NCI-H524 treated with DMSO at 0.1 percent for 48 hours (cell line): ENCODE results near the gene PCDH1.

Source experiments
- DNase-seq: peaks from one replicate; lab custom pipeline; 2025; lab: John Stamatoyannopoulos, UW

The PCDH1 gene

DNA sequence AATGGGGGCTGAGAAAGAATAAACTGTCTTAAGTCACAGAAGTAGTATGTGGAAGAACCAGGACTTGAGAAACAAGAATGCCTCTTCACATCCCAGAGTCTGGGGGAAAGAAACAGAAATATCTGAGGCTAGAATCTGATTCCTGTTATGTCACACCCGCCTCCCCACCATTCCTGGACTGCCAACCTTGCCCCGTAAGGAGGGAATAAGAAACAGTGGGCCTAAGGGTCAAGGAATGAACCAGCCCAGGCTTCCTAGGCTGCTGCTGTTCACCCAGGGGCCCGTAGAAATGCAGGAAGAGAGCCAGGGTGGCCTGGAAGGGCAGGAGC lies 4.3 kb downstream of the PCDH1 start:
- DNase-seq = no peak

DNA sequence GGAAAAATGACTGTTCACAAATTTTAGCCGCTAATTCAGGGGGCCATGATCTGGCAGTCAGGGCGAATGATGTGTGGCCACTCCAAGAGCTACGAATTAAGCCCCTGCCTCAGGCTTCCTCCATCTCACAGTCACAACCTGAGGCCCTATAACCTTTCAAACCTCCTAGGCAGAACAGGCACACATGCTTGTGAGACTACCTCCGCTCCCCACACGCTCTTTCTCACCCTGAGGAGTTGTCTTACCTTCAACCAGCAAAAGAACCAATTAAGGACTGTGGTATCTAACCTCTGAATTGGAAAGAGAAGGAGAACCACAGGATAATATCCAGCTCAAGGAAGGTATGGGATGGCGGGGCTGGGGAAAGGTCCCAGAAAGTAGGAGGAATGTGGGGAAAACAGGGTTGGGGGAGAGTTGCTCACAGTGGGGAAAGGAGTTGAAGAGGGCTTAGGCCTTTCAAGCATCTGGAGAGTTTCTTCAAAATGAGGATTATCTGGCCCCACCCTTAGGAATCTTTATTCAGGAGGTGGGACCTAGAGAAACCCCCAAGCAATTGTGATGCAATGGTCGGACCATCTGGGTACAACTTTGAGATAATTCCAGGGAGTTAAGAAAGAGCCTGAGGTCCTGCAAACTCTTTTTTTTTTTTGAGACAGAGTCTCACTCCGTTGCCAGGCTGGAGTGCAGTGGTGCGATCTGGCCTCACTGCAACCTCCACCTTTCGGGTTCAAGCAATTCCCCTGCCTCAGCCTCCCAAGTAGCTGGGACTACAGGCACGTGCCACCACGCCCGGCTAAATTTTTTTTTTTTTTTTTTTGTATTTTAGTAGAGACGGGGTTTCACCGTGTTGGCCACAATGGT lies 5.5 kb downstream of the PCDH1 start:
- DNase-seq = peak; percentile 45

DNA sequence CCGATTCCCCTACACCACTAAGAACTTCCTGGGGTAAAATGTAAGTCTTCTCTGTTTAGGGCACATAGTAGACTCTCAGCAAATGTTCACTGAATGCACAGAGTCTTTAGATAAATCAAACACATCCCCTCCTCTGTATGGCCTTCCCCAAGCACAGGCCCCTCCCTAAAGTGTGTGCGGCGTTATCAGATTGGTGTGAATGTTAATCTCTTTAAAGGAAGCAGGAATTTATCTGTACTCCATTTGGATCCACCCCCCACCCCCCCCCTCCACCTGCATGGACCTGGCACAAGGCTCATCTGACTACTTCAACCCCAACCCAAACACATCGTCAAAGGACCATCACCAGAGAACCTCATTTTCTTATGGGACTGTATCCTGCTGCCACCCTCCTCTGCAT lies 6.3 kb downstream of the PCDH1 start:
- no peak for DNase-seq

DNA sequence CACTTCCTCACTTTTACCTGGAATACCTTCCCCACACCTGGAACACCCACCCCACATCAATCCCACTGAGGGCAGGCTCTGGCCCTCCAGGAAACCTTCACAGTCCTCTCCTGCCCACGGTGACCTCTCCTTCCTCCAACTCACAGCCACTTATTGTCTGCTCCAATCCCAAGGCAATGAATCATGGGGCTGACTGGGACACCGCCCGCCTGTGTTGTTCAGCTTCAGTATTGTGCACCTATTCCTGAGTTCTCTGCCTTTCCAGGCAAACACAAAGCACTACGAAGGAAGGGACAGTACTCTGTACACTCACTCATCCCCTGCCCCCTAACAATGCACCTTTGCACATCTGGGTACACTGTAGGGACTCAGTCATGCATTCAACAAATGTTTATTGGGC lies 7.3 kb downstream of the PCDH1 start:
- no peak for DNase-seq

DNA sequence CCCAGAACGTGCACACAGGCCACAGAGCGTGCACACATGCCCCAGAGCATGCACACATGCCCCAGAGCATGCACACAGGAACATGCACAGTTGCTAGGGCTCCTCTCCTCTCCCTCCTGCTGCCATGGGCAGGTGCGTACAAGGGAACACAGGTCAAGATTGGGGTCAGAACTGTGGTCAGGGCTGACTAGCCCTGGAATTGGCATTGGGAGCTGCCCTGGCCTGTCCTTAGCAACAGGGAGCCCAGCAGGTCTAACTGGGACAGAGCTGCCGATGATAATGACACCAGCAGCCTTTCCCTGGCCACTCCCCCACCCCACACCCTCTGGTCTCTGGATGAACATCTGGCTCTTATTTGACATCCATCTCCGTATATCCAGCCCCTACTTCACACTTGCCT lies 8.0 kb downstream of the PCDH1 start:
- DNase-seq = no peak

DNA sequence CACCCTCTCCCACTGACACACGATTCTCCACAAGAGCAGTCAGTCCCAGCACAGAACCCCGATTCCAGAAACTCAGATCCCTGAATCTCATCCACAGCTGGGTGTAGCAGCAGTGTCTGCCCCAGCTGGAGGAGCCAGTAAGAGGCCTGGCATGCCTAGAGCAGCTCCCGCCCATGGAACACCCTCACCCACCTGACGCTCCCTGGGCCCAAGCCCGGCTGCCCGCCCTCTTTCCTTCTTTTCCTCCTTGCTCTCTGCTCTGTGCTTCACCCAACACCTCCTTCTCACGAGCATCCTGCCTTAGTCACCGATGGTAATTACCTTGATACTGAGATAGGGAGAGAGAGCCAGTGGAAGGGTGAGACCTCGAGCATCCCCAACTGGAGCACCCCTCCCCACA lies 8.7 kb downstream of the PCDH1 start:
- no peak for DNase-seq

DNA sequence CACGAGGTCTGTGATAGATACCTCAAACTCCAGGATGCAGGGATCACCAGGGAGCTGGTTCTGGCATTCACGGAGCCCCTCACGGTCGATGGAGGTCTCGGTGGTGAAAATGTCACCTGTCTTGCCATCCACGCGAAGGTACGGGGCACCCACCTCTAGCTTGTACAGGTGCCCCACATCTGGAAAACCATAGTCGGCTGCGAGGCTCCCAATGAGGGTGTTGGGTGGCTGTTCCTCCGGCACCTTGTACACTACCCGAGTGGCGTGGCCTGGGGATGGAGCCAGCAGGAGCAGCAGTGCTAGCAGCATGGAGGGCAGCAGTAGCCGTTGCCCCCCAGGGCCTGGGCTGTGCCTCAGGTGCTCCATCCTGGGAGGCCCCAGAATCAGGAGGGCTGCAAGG lies 9.2 kb downstream of the PCDH1 start:
- DNase-seq = no peak

DNA sequence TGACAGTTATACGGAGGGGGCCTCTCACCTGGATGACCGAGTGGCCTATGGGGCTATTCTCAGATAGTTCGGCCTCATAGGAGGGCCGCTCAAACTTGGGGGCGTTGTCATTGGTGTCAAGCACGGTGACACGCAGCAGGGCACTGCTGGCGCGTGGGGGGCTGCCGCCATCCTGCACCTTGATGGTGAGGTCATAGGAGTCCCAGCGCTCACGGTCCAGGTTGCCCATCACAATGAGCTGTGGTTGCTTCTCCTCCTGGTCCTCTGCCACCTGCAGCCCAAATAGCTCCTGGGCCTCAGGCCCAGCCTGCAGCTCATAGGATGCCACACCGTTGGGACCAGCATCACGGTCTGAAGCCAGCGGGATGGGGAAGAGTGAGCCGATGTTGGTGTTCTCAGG lies 9.7 kb downstream of the PCDH1 start:
- no peak for DNase-seq

DNA sequence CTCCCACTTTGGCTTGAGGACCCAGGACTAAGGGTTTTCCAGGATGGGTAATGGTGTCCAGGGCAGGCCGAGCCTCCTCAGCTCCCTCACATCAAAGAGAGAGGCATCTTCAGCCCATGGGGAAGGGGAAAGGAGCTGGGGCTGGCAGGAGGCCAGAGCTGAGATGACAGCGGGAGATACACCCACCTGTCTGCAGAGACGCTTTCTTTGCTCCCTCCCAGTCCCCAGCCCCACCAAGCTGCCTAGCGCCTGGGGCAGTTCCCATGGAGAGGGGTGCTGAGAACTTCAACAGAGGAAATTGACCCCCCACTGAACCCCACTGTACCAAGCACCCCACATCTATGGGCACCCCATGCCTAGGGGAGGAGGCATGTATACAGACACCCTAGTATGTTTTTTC lies 10.6 kb downstream of the PCDH1 start:
- no peak for DNase-seq

DNA sequence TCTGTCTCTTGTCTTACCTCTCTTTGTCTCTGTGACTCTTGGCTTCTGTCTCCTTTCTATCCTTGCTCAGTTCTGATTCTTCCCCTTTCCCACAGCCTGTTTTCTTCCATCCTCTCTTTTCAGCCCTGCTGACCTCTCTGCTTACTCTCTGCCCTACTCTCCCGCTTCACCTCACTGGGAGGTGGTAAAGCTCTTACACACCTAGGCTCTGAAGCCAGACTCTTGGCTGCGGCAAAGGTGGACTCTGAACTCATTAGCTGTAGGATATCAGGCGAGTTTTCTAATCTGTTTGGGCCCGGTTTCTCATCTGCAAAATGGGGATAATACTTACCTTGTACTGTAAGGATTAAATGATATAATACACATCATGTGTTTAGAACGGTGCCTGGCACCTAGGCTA lies 11.1 kb downstream of the PCDH1 start:
- no peak for DNase-seq

DNA sequence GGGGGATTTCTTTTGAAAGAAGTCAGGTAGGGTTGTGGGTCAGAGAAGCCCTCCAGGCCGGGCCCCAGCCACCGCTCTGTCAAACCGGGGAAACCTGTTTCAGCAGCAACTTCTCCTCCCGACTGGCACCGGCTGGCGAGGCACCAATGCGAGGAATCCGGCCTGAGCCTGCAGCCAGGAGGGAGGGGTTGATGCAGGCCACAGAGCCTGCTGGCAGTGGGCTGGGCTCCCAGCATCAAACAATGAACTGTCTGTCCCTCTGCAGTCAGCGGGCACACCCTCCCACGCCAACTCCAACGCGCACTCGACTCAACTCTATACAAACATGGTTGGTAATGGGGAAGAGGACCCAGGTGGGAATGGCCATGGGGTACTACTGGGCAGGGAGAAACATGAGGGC lies 12.1 kb downstream of the PCDH1 start:
- DNase-seq = no peak

DNA sequence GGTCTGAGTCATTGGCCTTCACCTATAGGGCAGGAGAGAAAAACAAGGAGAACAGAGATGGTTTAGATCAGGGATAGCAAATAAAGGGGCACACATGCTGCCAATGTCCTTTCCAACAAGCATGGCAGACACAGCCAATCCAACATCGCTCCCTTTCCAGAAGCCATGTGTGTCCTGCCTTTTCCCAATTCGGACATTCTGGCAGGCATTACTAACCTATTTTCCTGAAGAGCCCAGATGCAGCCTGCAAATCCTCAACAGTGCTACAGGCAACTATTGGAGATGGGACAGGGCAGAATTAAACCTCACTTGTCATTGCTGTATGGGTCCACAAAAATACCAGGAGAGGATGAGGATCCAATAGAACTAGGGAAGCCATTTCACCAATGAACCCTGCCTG lies 12.8 kb downstream of the PCDH1 start:
- DNase-seq = no peak

DNA sequence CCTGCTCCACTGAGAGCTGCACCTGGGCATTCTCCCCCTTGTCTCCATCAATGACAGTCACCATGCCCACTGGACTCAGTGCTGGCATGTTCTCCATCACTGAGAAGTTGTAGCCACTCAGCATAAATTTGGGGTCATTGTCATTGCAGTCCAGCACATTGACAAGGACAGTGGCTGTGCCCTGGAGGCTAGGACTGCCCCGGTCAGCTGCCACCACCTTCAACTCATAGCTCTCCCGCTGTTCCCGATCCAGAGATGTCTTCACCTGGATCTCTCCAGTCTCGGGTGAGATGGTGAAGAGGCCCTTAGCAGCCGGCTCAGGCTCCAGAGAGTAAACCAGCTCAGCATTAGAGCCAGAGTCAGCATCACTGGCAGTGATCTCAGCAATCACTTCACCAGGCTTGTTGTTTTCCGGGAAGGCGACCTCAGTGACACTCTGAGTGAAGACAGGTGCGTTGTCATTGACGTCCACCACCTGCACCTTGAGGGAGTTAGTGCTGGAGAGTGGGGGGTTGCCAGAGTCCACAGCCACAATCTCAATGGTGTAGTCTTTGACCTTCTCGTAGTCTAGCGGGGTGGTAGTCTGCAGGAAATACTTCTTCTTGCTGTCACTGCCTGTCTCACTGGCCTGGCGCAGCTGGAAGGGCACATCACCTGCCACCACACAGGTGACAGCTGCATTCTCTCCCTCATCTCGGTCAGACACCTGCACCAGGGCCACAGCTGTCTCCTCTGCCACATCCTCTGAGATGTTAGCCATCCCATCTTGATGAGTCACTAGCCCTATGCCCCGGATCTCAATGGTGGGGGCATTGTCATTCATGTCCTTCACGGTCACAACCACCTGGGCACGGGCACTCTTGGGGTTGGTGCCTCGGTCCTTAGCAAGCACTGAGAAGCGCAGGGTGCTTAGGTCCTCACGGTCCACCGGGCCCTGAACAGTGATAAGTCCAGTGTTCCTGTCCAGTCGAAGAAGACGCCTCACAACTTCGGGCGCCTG lies 13.5 kb downstream of the PCDH1 start:
- DNase-seq = no peak

DNA sequence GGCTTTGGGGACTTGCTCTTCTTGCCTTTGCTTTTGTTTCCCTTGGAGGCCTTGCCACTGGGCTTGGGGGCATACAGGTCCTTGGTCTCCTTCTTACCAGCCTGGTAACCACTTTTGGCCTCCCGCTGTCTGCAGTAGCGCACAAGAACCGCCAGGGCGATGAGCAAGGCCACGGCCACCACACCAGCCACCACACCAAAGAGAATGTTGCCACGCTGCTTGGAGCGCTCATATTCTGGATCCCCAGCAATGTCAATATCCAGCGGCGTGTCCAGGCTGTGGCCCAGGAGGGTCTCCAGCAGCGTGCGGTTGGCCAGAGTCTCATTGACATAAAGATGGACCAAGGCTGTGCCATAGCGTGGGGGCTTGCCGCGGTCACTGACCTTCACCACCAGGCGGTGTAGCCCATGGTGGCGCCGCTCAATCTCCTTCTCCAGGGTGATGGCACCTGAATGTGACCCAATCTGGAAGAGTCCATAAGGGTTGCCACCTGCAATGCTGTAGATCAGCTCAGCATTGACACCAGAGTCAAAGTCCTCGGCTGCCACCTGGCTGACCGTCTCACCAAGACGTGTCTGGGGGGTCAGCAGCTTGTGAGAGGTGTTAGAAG lies 14.5 kb downstream of the PCDH1 start:
- no peak for DNase-seq

DNA sequence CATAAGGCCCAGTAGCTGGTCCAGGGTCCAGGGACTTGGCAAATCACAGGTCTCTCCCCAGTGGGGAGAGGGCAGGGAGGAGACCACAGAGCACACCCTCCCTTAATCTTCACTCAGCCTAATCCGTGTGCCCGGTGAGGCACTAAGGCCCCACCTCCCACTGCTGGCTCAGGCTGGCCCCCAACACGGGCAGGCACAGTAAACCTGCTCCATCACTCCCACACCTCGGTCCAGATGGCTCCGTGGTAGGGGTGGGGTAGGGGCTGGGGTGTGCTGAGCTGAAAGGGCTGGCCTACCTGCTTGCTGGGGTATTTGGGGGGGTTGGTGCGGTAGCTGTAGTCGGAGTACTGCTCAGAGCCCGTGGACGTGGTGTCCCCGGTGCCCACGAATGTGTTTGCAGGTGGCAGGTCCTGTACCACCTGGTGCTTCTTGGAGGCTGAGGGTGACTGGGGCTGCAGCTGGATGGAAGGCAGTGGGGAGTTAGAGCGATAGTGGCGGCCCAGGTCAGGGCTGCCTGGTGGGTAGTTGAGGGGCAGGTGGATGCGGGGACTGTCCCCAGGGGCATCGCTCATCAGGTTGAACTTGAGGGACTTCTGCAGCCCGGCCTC lies 15.2 kb downstream of the PCDH1 start:
- no peak for DNase-seq

DNA sequence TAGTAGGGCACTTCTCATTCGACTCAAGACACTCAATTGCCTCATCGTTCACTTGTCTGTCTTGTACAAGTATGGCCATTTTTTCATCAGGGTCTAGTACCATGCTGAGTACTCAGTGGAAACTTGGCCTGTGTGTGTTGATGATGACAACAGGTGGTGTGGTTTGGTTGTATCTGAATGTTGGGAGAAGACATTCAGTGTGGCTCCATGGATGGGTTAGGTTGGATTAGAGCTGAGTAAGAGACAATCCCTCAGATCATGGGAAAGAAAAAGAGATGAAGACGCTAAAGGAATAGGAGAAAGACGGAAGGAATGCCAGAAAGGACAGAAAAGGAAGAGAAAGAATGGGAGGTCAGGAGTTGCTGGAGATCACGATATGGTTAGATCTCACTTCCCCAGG lies 17.0 kb downstream of the PCDH1 start:
- DNase-seq = no peak

DNA sequence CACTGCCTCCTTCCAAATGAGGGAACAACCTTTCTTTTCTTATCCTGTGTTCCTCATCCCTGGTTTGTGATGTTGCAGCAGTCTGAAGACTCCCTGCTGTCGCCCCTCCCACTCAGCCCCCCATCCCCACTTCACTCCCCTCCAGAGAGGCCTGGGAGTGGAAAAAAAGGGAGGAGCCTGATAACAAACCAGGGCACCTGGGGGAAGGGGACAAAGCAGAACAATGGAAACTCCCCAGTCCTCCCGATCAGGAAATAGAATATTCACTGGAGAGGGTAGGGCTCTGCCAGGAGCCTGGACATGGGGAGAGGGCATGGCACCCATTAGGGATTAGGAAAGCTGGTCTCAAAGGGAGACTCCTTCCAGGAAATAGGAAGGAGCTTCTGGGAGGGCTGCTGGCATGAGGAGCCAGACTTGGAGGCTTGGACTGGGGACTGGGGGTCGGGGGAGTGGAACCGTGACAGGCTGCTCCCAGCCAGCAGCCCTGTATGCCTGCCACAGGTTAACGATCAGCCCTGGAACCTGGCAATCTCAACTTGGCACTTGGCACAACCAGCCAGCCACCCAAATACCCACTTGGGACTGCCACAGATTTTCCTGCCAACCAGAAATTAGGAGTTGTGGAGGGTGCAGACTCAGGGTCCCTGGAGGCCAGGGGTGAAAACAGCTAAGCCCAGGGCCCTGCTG lies 20.0 kb downstream of the PCDH1 start:
- no peak for DNase-seq

DNA sequence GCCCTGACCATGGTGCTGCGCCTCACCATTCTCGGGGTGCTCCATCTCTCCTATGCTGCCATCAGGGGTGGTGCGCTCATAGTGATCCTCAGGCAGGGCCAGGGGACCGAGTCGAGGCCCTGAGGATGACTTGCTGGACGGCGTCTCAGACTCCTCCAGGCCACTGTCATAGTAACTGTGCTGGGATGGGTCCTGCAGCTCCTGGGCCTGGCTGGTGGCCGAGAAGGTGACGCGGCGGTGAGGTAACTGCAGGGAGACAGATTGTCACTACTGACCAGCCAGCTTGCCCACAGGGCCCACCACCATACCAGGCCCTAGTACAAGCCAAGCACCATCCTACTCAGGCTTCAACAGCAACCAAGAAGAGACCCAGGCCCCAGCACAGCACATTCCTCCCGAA lies 21.0 kb downstream of the PCDH1 start:
- DNase-seq = no peak

DNA sequence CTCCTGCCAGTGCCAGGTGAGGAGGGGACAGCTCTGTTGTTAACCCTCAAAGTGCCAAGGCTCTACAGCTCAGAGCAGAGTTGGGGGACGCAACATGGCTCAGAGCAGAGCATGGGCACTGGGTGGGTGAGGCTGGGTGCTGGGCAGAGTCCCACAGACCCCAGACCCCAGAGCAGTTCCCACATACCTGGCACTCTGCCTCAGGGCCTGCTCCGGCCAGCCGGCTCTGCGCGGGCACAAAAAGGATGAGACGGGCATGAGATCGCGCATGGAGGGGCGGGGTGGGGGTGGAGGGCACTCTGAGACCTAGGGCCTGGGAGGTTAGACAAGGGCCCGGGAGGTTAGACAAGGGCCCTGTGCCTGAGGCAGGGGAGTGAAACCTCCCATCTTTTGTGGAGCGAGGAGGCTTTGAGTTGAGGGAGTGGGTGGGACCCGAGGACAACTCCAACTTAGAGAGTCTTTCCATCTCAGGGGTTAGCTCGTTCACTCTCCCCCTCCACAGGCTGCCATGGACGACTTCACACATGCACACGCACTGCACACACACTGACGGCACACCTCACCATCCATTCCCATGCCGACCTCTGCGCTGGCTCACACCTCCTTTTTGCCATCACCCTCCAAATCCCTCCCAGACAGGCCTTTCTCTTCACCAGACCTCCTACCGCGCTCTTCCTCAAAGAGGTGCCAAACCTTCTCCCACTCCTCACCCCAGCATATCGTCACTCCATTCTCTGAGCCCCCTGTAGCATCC lies 22.0 kb downstream of the PCDH1 start:
- DNase-seq = no peak

DNA sequence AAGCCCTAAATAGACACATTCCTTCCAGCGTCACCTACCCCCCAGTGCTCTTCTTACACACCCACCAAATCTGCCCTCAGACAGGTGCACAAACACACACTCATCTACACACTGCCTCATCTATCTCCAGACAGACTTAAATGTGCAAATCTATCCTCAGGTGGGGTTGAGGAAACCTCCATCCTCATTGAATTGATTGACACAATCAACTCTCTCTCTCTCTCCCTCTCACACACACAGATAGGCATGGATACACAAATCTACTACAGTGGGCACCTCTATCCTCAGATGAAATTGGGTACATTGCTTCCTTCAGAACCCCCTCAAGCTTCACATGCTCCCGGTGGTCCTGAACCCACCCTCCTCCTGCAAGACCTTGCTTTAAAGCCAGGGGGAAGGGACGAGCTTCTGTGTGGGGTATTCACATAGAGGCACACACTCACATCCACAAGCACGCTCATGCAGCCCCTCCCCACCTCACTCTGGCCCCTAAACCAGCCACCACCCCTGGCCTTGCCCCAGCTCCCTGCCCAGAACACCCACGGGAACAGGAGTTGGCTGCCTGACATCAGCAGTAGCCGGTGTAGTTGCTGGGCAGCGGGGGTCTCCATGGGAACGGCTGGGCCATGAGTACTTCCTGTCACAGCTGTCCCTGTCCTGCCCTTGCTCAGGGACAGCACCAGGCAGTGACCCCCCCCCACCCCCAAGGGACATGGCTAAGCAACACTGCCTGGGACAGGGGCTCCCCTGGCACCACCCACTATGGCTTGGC lies 22.8 kb downstream of the PCDH1 start:
- DNase-seq = no peak
